ENCODE measurements around the gene ARL15. TPM values are rescaled to one million over a fixed set of nuclear protein-coding genes. Genes with fewer than 3 reads are reported as not detected.

Gene ARL15
- 4.3 to 6.7 TPM (median 5.8 TPM) in 5 replicates for total RNA-seq (2022; extraction: Qiagen RNA extraction; ENCODE audit: low read depth)

GRCh38 chr5:54310433-54311175 is at the start of gene ARL15:
ARL15 (minus strand) TSS chr5:54310573.

Other genes with a start within 250 kb of the ARL15 start
- not detected in 5 replicates for gene HSPB3, start 145.1 kb upstream of the ARL15 start, total RNA-seq (2022; extraction: Qiagen RNA extraction; ENCODE audit: low read depth)
- gene SNX18, start 207.2 kb upstream of the ARL15 start, total RNA-seq (2022; extraction: Qiagen RNA extraction; ENCODE audit: low read depth), result 5.2 to 8.0 TPM (median 7.0 TPM) in 5 replicates